A673 (cell line): Measurements from ENCODE around the gene ALG5. TPM values are rescaled to one million over a fixed set of nuclear protein-coding genes. Genes with fewer than 3 reads are reported as not detected.
A peak's percentile ranks its signal among the peaks of the same experiment; 100 is the strongest.

Experiments
- BruUV-seq: library from RNA; stranded (reverse); fragments of 400-500 nt; replicated peaks from 2 replicates; lab custom pipeline; 2021; lab: Mats Ljungman, UMichigan
- CTCF ChIA-PET: fragments of 300-600 bp; sonication (Branson Sonifier 250); formaldehyde crosslinking; loops from one replicate; lab custom pipeline; 2022; ENCODE audit warnings: antibody characterized with exemption; lab: Charles Lee
- POLR2A ChIA-PET: fragments of 300-600 bp; sonication (Branson Sonifier 250); formaldehyde crosslinking; loops from one replicate; lab custom pipeline; 2022; ENCODE audit warnings: antibody characterized with exemption; ENCODE audit not compliant: low non-redundant PET; lab: Charles Lee
- DNase-seq: peaks from one replicate; pipeline ENCODE4 v3.0.0-alpha.2; 2015; ENCODE audit warnings: low spot score
- H3K27ac ChIP-seq: fragments of 200-600 bp; sonication (generic); 2 replicates; pipeline ENCODE4 v1.5.1; 2016; ENCODE audit warnings: mixed run types, low read depth, mild to moderate bottlenecking, mixed read lengths, antibody characterized with exemption, low read length; ENCODE audit not compliant: poor library complexity, severe bottlenecking
- H3K27me3 ChIP-seq: fragments of 200-600 bp; sonication (generic); replicated peaks from 2 replicates; pipeline ENCODE4 v1.6.1; 2017; ENCODE audit warnings: mixed run types, low read depth, mild to moderate bottlenecking, mixed read lengths, antibody characterized with exemption, low read length; ENCODE audit not compliant: insufficient read depth, poor library complexity
- H3K36me3 ChIP-seq: fragments of 200-600 bp; sonication (generic); 2 replicates; pipeline ENCODE4 v1.6.1; 2016; ENCODE audit warnings: mixed run types, mild to moderate bottlenecking, mixed read lengths, antibody characterized with exemption, low read length; ENCODE audit not compliant: insufficient read depth, poor library complexity, severe bottlenecking
- H3K4me1 ChIP-seq: fragments of 200-600 bp; sonication (generic); 2 replicates; pipeline ENCODE4 v1.6.1; 2017; ENCODE audit warnings: mixed run types, mild to moderate bottlenecking, mixed read lengths, antibody characterized with exemption, low read length; ENCODE audit not compliant: insufficient read depth, poor library complexity, severe bottlenecking
- H3K4me3 ChIP-seq: fragments of 200-600 bp; sonication (generic); 2 replicates; pipeline ENCODE4 v1.5.1; 2016; ENCODE audit warnings: low read depth, mixed run types, mild to moderate bottlenecking, mixed read lengths, low read length; ENCODE audit not compliant: poor library complexity, severe bottlenecking
- H3K9me3 ChIP-seq: fragments of 200-600 bp; sonication (generic); 2 replicates; pipeline ENCODE4 v1.6.1; 2016; ENCODE audit warnings: mixed run types, low read depth, mild to moderate bottlenecking, mixed read lengths, antibody characterized with exemption, low read length; ENCODE audit not compliant: poor library complexity, severe bottlenecking
- CTCF ChIP-seq: fragments of 300-800, 200-600 bp; sonication (generic); conservative IDR thresholded peaks from 2 replicates; pipeline ENCODE4 v1.5.1; 2017; ENCODE audit warnings: low read depth, mild to moderate bottlenecking, antibody characterized with exemption, low read length, moderate library complexity, mixed read lengths
- EZH2 ChIP-seq: fragments of 200-600 bp; sonication (generic); IDR thresholded peaks from 2 replicates; pipeline ENCODE4 v1.6.1; 2017; ENCODE audit warnings: borderline replicate concordance, low read depth, mild to moderate bottlenecking, mixed read lengths, antibody characterized with exemption, low read length; ENCODE audit not compliant: poor library complexity, severe bottlenecking
- intact Hi-C: fragments of 100-400 bp; cut with micrococcal nuclease; formaldehyde crosslinking; loops from one replicate; pipeline ENCODE4 v1.10.0; 2022; ENCODE audit not compliant: unreplicated experiment
- total RNA-seq: library from RNA; stranded (reverse); gene quantifications from 2 replicates; pipeline ENCODE4 v1.2.3, GENCODE V29; 2021

Gene ALG5
- total RNA-seq, 1 experiment from 2014 or later: 52.0 TPM

DNA sequence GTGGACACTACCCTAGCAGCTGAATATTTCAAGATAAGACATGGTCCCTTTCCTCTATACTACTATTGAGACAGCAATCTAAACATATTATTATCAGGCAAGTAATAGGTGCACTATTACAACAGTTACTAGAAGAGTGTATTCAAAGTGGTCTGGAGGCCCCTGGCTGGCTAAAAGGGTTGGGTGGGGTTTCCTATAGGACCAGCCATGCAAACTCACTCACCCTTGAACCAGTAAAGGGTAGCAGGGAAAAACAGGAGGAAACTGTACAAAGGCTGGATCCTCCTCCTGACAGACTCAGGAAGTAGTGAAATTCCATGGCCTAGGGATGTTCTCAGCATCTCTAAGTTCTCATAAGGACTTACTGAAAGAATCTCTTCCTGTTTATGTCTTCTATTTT, 86.8 kb downstream of the ALG5 start:
- ChIA-PET CTCF (no interaction called here), POLR2A (no interaction called here)
- Histone ChIP-seq H3K27ac (peak overlapping the region; percentile 47), H3K4me3 (no peak overlapping the region), H3K27me3 (no peaks in the 10 kb centered on the region), H3K9me3 (no peaks in the 10 kb centered on the region), H3K4me1 (peaks cover 74% of the 10 kb centered on the region), H3K36me3 (no peaks in the 10 kb centered on the region)
- no TSS peak for BruUV-seq
- no peak for DNase-seq
- TF ChIP-seq CTCF: no peak
- no peak for TF ChIP-seq EZH2
- intact Hi-C loops: no loop called here

DNA sequence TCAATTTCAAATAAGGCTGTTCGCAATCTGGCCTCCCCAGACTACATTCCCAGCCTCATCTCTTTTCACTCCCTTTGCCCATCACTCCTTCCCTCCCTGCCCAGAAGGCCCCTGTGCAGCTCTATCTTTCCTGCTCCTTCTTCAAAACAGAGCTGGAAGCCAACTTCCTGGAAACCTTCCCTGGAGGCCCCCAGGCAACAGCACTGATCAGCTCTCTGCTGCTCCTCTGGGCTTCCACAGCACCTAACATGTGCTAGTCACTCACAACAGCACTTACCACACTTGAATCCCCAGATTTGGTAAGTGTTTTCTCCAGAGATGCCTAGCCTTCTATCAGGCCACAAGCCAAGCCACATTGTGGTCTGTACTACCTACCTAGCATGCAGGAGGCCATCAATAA, 88.6 kb downstream of the ALG5 start:
- Histone ChIP-seq H3K27me3 (no peaks in the 10 kb centered on the region), H3K4me3 (no peak overlapping the region), H3K36me3 (no peaks in the 10 kb centered on the region), H3K27ac (no peak overlapping the region), H3K9me3 (no peaks in the 10 kb centered on the region), H3K4me1 (peaks cover 56% of the 10 kb centered on the region)
- ChIA-PET CTCF (no interaction called here), POLR2A (no interaction called here)
- no TSS peak for BruUV-seq
- no peak for DNase-seq
- no peak for TF ChIP-seq EZH2
- intact Hi-C loops: no loop called here

GRCh38 chr13:36907821-36908220, 91.3 kb downstream of the ALG5 start:
- no peaks in the 10 kb centered on the region for H3K36me3 ChIP-seq
- intact Hi-C loops: no loop called here
- peaks cover 45% of the 10 kb centered on the region for H3K4me1 ChIP-seq
- POLR2A ChIA-PET: no interaction called here
- no peaks in the 10 kb centered on the region for H3K9me3 ChIP-seq
- CTCF ChIA-PET: no interaction called here
- TF ChIP-seq CTCF (no peak), EZH2 (no peak)
- BruUV-seq: no TSS peak
- H3K4me3 ChIP-seq: no peak overlapping the region
- H3K27ac ChIP-seq: peak overlapping the region; percentile 38
- DNase-seq: no peak
- H3K27me3 ChIP-seq: no peaks in the 10 kb centered on the region

DNA sequence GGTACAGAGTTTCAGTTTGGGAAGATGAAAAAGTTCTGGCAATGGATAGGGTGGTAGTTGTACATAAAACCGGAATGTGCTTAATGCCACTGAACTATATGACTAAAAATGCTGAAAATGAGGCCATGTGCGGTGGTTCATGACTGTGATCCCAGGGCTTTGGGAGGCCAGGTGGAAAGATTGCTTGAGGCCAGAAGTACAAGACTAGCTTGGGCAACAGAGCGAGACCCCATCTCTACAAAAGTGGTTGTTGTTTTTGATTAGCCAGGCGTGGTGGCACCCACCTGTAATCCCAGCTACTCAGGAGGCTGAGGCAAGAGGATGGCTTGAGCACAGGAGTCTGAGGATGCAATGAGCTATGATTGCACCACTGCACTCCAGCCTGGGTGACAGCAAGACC, 91.9 kb downstream of the ALG5 start:
- no peak overlapping the region for H3K4me3 ChIP-seq
- no peak overlapping the region for H3K27ac ChIP-seq
- ChIA-PET CTCF (no interaction called here), POLR2A (no interaction called here)
- H3K4me1 ChIP-seq: peaks cover 40% of the 10 kb centered on the region
- no peaks in the 10 kb centered on the region for H3K9me3 ChIP-seq
- DNase-seq: no peak
- no peaks in the 10 kb centered on the region for H3K27me3 ChIP-seq
- no peak for TF ChIP-seq CTCF
- no peak for TF ChIP-seq EZH2
- BruUV-seq: no TSS peak
- intact Hi-C loops: no loop called here
- no peaks in the 10 kb centered on the region for H3K36me3 ChIP-seq
